ENCODE data around the gene STXBP5.

GRCh38 chr6:147384737-147385710, 180.8 kb downstream of the STXBP5 start:
- no peak for TF ChIP-seq POLR2A (IDR thresholded peaks at IDR 0.05; ENCODE audit: low read depth)
- no peak for TF ChIP-seq CTCF (IDR thresholded peaks at IDR 0.05)
- no peak for TF ChIP-seq POLR2AphosphoS5 (IDR thresholded peaks at IDR 0.05)
- no peak for TF ChIP-seq EP300 (IDR thresholded peaks at IDR 0.05)

All from esophagus muscularis mucosa (tissue), 4 donors.